Panc1 (cell line): ENCODE data around the gene ASPHD2.

Experiments
- POLR2AphosphoS5 ChIP-seq: IDR thresholded peaks from 2 replicates; pipeline ENCODE4 v1.6.1; 2012; ENCODE audit warnings: mild to moderate bottlenecking, low read depth, low read length, moderate library complexity
- TCF7L2 ChIP-seq: IDR thresholded peaks from 2 replicates; pipeline ENCODE4 v1.6.1; 2011; ENCODE audit warnings: mild to moderate bottlenecking, low read depth, low read length, inconsistent platforms

DNA sequence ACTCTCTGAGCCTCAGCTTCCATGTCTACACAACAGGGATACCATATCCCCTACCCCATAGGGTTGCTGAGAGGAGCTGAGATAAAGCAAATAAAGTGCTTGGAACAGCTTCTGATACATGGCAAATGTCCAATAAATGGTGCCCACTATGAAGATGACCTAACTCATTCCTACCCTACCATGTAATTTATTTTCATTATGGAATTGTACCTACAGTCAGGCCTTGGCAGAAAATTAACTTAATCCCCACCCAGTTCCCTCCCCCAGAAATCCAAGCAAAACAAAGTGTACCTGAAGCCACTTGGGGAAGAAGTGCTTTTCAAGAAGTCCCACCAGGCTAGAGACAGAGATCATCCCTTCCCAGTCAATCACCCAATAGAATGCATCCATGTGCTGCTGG, 65.4 kb downstream of the ASPHD2 start:
- TF ChIP-seq TCF7L2 (no peak), POLR2AphosphoS5 (no peak)
